Stimulated activated CD4-positive, alpha-beta T cell treated with anti-CD3 and anti-CD28 coated beads, Interleukin-1b, Interleukin-23, amount 100 ng/mL, for 24 hours (primary cell): ENCODE measurements around the gene MYO1H.

Source experiments
- DNase-seq, 4 experiments: peaks; one replicate each; pipeline ENCODE4 v3.0.0-alpha.2; 2020; ENCODE audit warnings: low read depth in 4 of 4, low spot score in 1 of 4

MYO1H gene

GRCh38 chr12:109489955-109490565, 142.4 kb downstream of the MYO1H start:
- no peak for DNase-seq

- DNase-seq = no peak
Measured at GRCh38 chr12:109491671-109492070, 144.0 kb downstream of the MYO1H start.

- no peak for DNase-seq
Measured at GRCh38 chr12:109492371-109492770, 144.7 kb downstream of the MYO1H start.

GRCh38 chr12:109493090-109493489, 145.4 kb downstream of the MYO1H start:
- DNase-seq = no peak

- no peak for DNase-seq
Measured at GRCh38 chr12:109493938-109494337, 146.2 kb downstream of the MYO1H start.

GRCh38 chr12:109494348-109494881, 146.7 kb downstream of the MYO1H start:
- no peak for DNase-seq

GRCh38 chr12:109495012-109495411, 147.3 kb downstream of the MYO1H start:
- DNase-seq = no peak

- DNase-seq = no peak
Measured at GRCh38 chr12:109496306-109496705, 148.6 kb downstream of the MYO1H start.

GRCh38 chr12:109497675-109498074, 150.0 kb downstream of the MYO1H start:
- DNase-seq = no peak
